Activated T-cell treated with anti-CD3 and anti-CD28 coated beads, Interleukin-2, amount 50 U/mL, for 72 hours (primary cell): Measurements from ENCODE around the gene UBASH3B. TPM values are rescaled to one million over a fixed set of nuclear protein-coding genes. Genes with fewer than 3 reads are reported as not detected.
A peak's percentile ranks its signal among the peaks of the same experiment; 100 is the strongest.
"Not testable (repeated sequence)": the region's sequence is repeated elsewhere in the genome, so short reads cannot be mapped to it uniquely, and the experiment has no call there.

Experiments
- ATAC-seq, 2 donors: fragments of 150-1000 bp; cut with Tn5 transposase; replicated peaks in 1 of 2; 2 replicates each; pipeline ENCODE4 v1.10.0; 2021; ENCODE audit warnings: moderate library complexity in 2 of 2, mild to moderate bottlenecking in 1 of 2
- DNase-seq, 2 donors: peaks; one replicate each; pipeline ENCODE4 v3.0.0; 2021 to 2022; ENCODE audit warnings: mixed read lengths in 1 of 2
- H3K27ac Mint-ChIP-seq: one replicate; pipeline ENCODE4 v1.8.0; 2022; ENCODE audit warnings: mild to moderate bottlenecking, moderate library complexity, mixed read lengths
- H3K27me3 Mint-ChIP-seq: one replicate; pipeline ENCODE4 v1.8.0; 2022; ENCODE audit warnings: low read depth, mixed read lengths
- H3K36me3 Mint-ChIP-seq, 2 donors: one replicate each; pipeline ENCODE4 v1.8.0; 2022; ENCODE audit warnings: mixed read lengths in 2 of 2, mild to moderate bottlenecking in 1 of 2; ENCODE audit not compliant: insufficient read depth in 2 of 2
- H3K4me1 Mint-ChIP-seq: one replicate; pipeline ENCODE4 v1.8.0; 2022; ENCODE audit warnings: low read depth, mixed read lengths
- H3K4me3 Mint-ChIP-seq, 2 donors: one replicate each; pipeline ENCODE4 v1.8.0; 2022; ENCODE audit warnings: mild to moderate bottlenecking in 2 of 2, mixed read lengths in 2 of 2, moderate library complexity in 2 of 2
- H3K9me3 Mint-ChIP-seq, 2 donors: one replicate each; pipeline ENCODE4 v1.8.0; 2022; ENCODE audit warnings: mixed read lengths in 2 of 2
- total RNA-seq, 2 donors: library from RNA; stranded (reverse); gene quantifications; one replicate each; pipeline ENCODE4 v1.2.3, GENCODE V29; 2022

UBASH3B gene
- total RNA-seq, 2 donors from 2014 or later = 6.9 to 18.5 TPM

DNA sequence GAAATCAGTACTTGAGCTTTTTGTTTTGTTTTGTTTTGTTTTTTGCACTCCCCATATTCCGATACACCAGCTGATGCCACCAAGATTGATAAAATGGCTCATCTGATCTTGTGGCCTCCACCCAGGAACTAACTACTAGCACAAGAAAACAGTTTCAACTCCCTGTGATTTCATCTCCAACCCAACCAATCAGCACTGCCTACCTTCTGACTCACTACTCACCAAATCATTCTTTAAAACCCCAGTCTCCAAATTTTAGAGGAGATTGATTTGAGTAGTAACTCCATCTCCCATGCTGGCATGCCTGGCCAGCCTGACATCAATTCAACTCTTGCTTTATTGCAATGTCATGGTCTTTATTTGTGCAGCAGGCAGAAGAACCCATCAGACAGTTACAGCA, 166.7 kb downstream of the UBASH3B start:
- Mint-ChIP-seq H3K36me3 (peaks cover 24 to 46% of the 10 kb centered on the region in 2 donors), H3K4me1 (peaks cover 11% of the 10 kb centered on the region), H3K4me3 (no peak overlapping the region), H3K9me3 (peaks cover 4 to 7% of the 10 kb centered on the region in 2 donors), H3K27ac (peak overlapping the region; percentile 8), H3K27me3 (no peaks in the 10 kb centered on the region)
- DNase-seq = no peak
- ATAC-seq = peak; percentile 62 to 78

DNA sequence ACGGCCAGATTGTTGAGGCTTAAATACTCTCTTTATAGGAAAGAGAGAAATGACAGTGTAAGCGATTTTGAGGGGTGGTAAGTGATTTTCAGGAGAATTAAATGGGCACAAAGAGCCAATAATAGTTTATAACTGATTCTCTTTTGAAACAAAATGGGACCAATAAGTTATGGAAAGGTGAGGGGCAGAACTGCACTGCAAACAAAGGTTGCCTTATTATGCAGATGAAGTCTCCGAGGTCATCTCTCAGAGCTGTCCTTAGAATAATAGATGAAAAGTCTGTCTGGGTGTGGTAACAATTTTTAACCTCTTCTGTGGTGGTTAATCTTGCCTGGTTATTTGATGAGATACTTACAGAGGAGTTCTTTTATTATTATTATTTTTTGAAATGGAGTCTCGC, 168.0 kb downstream of the UBASH3B start:
- Mint-ChIP-seq H3K4me3 (no peak overlapping the region), H3K9me3 (peaks cover 4 to 7% of the 10 kb centered on the region in 2 donors), H3K27me3 (no peaks in the 10 kb centered on the region), H3K4me1 (peaks cover 11% of the 10 kb centered on the region), H3K36me3 (peaks cover 21 to 41% of the 10 kb centered on the region in 2 donors), H3K27ac (no peak overlapping the region)
- ATAC-seq = no peak
- DNase-seq = no peak

DNA sequence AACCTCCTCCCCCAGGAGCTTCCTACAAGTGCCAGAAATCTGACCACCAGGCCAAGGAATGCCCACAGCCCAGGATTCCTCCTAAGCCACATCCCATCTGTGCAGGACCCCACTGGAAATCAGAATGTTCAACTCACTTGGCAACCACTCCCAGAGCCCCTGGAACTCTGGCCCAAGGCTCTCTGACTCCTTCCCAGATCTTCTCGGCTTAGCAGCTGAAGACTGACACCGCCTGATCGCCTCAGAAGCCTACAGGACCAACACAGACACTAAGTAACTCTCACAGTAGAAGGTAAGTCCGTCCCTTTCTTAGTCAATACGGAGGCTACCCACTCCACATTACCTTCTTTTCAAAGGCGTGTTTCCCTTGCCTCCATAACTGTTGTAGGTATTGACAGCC, 173.8 kb downstream of the UBASH3B start:
- not testable (repeated sequence) for DNase-seq, H3K27me3 Mint-ChIP-seq, ATAC-seq, H3K27ac Mint-ChIP-seq, H3K9me3 Mint-ChIP-seq, H3K4me1 Mint-ChIP-seq, H3K4me3 Mint-ChIP-seq
- peaks cover 9 to 17% of the 10 kb centered on the region in 2 donors for H3K36me3 Mint-ChIP-seq

DNA sequence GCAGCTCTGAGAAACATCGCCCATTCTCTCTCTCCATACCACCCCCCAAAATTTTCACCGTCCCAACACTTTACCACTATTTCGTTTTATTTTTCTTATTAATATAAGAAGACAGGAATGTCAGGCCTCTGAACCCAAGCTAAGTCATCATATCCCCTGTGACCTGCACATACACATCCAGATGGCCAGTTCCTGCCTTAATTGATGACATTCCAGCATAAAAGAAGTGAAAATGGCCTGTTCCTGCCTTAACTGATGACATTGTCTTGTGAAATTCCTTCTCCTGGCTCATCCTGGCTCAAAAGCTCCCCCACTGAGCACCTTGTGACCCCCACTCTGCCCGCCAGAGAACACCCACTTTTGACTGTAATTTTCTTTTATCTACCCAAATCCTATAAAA, 176.8 kb downstream of the UBASH3B start:
- not testable (repeated sequence) for H3K27me3 Mint-ChIP-seq, ATAC-seq, H3K9me3 Mint-ChIP-seq, H3K36me3 Mint-ChIP-seq, DNase-seq
- Mint-ChIP-seq H3K27ac (peak overlapping the region; percentile 54), H3K4me3 (peak overlapping the region; percentile 3 to 18), H3K4me1 (peaks cover 24% of the 10 kb centered on the region)

DNA sequence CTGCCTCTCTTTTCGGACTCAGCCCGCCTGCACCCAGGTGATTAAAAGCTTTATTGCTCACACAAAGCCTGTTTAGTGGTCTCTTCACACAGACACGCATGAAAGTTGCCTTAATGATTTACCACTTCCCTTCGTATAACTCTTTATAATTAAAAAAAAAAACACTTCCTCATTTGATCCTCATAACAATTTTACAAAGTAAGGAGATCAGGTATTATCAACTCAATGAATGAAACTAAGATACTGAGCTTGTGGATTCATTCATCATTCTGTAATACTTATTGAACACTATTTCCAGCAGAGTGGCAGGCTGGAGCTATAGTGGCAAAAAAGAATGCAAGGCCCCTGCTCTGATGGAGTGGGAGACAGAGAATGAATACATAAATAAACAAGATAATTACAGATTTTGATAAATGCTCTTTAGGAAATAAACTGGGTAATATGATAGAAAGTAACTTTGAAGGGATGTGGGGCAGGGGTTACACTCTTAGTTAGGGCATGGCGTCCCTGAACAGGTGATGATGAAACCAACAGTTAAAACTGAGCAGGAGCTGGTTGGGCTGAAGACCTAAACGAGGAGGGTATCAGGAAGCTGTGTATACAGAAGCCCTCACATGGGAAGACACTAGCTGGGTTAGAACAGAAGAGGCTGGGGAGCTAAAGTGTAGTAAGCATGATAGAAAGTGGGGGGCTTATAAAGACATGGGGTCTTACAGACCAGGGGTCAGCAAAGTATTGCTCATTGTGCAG, 177.4 kb downstream of the UBASH3B start:
- Mint-ChIP-seq H3K27ac (peak overlapping the region; percentile 55), H3K4me3 (peak overlapping the region; percentile 3 to 18), H3K36me3 (peaks cover 0 to 3% of the 10 kb centered on the region in 2 donors), H3K27me3 (no peaks in the 10 kb centered on the region), H3K4me1 (peaks cover 30% of the 10 kb centered on the region), H3K9me3 (peaks cover 5% of the 10 kb centered on the region in 2 donors)
- no peak for DNase-seq
- ATAC-seq = no peak

DNA sequence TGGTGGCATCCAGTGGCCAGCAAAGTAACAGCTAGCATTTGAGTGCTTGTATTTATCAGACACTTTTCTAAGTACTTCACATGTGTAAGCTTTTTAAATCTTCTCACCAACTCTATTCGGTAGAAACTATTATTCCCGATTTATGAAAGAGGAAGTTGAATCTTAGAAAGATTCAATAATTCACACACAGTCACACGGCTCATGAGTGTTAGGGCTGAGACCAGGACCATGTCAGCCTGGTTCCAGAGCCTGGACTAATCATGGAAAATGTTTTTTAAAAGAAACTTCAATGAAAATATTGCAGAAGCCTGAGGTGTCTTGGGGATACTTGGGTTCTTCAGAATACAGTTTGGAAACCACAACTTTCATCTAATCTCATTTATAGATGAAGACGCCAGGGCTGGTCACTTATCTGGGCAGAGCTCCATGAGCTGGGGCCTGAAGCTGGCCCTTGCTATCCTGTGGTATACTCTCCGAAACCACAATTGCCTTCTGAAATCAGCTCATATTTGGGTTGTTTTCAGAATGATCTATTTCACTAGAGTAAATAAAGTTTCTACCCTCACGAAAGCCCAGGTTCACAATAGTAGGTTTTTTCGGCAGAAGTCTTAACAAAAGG, 178.4 kb downstream of the UBASH3B start:
- ATAC-seq (no peak), DNase-seq (no peak)
- Mint-ChIP-seq H3K36me3 (peaks cover 0 to 3% of the 10 kb centered on the region in 2 donors), H3K4me3 (no peak overlapping the region), H3K4me1 (peaks cover 38% of the 10 kb centered on the region), H3K9me3 (peaks cover 5% of the 10 kb centered on the region in 2 donors), H3K27ac (no peak overlapping the region), H3K27me3 (no peaks in the 10 kb centered on the region)

DNA sequence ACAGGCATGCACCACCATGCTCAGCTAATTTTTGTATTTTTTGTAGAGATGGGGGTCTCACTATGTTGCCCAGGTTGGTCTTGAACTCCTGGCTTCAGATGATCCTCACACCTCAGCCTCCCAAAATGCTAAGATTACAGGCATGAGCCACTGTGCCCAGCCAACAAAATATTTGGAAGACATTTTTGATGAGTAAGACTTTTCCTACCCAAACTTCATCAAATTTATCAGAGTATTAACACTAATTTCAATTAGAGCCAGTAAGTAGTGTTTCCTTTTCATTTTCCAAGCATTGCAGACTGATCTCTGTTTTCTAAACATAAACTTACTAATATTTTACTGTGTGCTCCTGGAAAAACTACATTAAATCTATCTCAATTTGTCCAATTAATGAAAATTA, 181.4 kb downstream of the UBASH3B start:
- ATAC-seq (no peak), DNase-seq (no peak)
- no peak overlapping the region for H3K27ac Mint-ChIP-seq
- H3K4me1 Mint-ChIP-seq = peaks cover 43% of the 10 kb centered on the region
- H3K27me3 Mint-ChIP-seq = no peaks in the 10 kb centered on the region
- no peak overlapping the region for H3K4me3 Mint-ChIP-seq
- H3K9me3 Mint-ChIP-seq = peaks cover 5% of the 10 kb centered on the region in 2 donors
- peaks cover 0 to 5% of the 10 kb centered on the region in 2 donors for H3K36me3 Mint-ChIP-seq

DNA sequence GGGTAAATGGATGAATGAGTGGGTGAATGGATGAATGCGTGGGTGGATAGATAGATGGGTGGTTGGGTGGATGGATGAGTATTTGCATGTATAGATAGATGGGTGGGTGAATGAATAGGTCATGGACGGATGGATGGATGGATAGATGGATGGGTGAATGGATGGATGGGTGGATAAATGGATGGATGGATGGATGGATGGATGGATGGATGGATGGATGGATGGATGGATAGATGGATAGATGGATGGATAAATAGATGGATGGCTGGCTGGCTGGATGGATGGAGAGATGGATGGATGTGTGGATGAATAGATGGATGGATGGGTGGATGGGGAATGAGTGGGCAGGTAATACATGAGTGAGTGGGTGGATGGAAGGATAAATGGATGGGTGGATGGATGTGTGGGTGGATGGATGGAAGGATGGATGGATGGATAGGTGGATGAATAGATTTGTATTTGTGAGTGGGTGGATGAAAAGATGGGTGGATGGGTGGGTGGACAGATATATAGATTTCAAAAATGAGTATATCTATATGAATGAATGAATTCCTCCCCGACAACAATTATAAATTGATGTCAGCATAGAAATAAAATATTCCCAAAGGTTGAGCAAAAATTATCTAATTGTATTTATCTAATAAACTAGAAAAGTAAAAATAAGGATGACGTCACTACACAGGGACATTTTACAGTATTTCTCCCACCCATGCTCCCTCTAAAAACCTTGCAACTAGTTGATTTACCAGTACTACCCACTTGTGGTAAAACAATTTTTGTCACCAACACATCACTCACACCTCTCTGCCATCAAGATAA, 182.2 kb downstream of the UBASH3B start:
- Mint-ChIP-seq H3K4me1 (peaks cover 46% of the 10 kb centered on the region), H3K27me3 (no peaks in the 10 kb centered on the region), H3K9me3 (peaks cover 5% of the 10 kb centered on the region in 2 donors), H3K36me3 (peaks cover 0 to 5% of the 10 kb centered on the region in 2 donors), H3K4me3 (peak overlapping the region; percentile 60 to 66), H3K27ac (no peak overlapping the region)
- ATAC-seq (no peak), DNase-seq (no peak)

DNA sequence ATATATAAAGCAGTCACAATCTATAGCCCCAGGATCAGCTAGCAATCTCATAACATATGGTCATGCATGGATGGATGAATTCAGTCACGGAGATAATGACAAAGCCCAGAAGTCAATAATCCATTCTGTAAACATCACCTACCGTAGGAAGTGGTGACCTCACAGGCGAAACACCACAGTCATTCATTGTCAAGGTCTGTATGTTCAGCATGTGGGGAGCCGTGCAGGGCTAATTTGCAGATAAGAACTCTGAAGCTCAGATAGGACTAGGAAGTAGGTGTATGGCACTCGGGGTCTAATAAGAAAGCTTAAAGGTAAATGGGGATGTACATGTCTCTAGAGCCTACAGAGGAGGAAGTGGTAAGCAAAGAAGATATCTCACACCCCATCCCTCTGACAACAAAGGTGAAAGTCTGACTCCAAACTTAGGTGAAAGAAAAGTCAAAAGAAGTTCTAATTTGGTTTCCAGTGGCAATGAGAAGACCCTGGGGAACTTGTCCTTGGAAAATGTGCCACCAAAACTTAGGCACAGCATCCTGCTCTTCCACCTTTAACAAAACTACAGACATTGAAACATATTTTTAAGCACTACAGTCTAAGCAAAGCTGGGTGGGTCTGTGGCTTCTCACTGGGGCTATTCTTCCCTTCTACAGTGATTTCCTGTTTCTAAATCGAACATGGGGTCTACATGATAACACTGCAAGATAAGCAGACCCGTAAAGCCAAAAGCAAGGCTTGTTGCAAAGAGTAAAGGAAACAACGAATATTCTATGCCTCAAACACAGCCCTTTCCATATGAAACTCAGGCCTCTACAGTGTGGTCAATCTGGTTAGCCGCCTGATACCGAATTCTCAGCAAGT, 188.0 kb downstream of the UBASH3B start:
- ATAC-seq (peak; percentile 81 to 83), DNase-seq (peak; percentile 54 to 58)
- Mint-ChIP-seq H3K36me3 (peaks cover 0 to 2% of the 10 kb centered on the region in 2 donors), H3K4me3 (peak overlapping the region; percentile 65 to 84), H3K4me1 (peaks cover 67% of the 10 kb centered on the region), H3K27me3 (no peaks in the 10 kb centered on the region), H3K27ac (peak overlapping the region; percentile 85), H3K9me3 (no peaks in the 10 kb centered on the region)

DNA sequence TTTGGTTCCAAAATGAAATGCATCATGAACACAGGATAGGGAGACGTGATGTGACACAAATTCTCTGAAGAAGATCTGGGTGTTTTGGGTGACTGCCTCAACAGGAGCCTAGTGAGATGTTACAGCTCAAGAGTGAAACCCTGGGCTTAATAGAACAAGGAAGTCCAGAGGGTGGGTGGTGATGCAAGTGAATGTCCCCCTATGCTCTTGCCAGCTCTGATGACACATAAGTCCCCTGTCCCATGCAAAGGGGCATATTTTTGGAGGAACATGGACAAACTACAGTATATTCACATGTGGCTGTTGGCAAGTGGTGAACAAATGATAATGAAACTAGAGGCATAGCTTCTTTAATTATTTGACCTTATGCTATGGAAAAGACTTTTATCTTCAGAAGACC, 191.9 kb downstream of the UBASH3B start:
- Mint-ChIP-seq H3K27me3 (no peaks in the 10 kb centered on the region), H3K36me3 (no peaks in the 10 kb centered on the region), H3K4me3 (peak overlapping the region; percentile 12 to 60), H3K27ac (peak overlapping the region; percentile 74), H3K4me1 (peaks cover 95% of the 10 kb centered on the region), H3K9me3 (no peaks in the 10 kb centered on the region)
- no peak for ATAC-seq
- no peak for DNase-seq

DNA sequence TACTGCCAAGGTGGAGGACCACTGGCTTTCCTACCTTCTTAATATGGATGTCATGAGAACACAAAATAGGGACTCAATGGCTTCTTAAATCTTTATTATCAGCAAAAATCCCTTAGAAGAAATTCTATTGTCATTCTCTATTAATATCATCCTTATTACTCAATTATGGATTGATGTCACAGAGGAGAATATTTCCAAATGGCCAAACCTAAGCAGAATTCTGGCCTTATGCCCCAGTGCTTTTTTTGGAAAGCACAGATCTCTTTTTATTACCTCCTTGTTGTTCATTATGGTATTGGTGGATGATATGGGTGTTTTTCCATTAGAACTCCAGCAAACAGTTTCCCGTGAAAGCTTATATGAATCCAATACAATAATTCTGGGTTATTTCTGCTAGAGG, 192.7 kb downstream of the UBASH3B start:
- no peak for DNase-seq
- Mint-ChIP-seq H3K27me3 (no peaks in the 10 kb centered on the region), H3K4me1 (peaks cover 95% of the 10 kb centered on the region), H3K36me3 (no peaks in the 10 kb centered on the region), H3K27ac (no peak overlapping the region), H3K9me3 (no peaks in the 10 kb centered on the region), H3K4me3 (no peak overlapping the region)
- no peak for ATAC-seq

DNA sequence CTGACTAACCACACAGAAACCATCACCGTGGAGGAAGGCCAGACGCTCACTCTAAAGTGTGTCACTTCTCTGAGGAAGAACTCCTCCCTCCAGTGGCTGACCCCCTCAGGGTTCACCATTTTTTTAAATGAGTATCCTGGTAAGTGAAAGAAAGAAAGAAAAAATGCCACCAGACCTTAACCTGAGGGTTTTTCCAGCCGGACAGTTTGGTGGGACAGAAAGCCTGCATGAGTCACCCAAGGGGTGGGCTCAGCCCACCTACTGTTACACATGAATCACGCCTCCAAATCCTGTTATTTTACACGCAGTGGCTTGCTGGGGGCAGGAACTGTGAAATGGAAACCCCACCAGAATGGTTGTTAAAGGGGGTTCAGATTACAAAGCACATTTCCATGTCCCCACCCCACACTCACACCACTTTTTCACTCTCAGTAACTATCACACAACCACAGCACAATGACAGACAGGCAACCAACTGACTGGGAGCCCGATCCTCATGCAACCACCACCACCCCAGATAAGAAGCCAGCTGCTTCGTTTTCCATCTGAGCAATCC, 194.6 kb downstream of the UBASH3B start:
- ATAC-seq = peak; percentile 79 to 82
- Mint-ChIP-seq H3K4me1 (peaks cover 79% of the 10 kb centered on the region), H3K27ac (peak overlapping the region; percentile 0), H3K4me3 (peak overlapping the region; percentile 30 to 73), H3K36me3 (no peaks in the 10 kb centered on the region), H3K9me3 (no peaks in the 10 kb centered on the region), H3K27me3 (no peaks in the 10 kb centered on the region)
- DNase-seq = peak; percentile 59 to 70
